K562 (cell line): ENCODE measurements around the gene C11orf86. TPM values are rescaled to one million over a fixed set of nuclear protein-coding genes. Genes with fewer than 3 reads are reported as not detected.

Source experiments
- ASH1L ChIP-seq: fragments of 450-650 bp; IDR thresholded peaks from 2 replicates; pipeline ENCODE4 v1.6.1; 2018; ENCODE audit warnings: borderline replicate concordance, mild to moderate bottlenecking, low read depth; ENCODE audit not compliant: partially characterized antibody
- CBFB ChIP-seq: sonication (generic); formaldehyde crosslinking; IDR thresholded peaks from 2 replicates; pipeline ENCODE4 v1.4.0; 2020; ENCODE audit warnings: mild to moderate bottlenecking, missing genetic modification reagents
- CHCHD3 ChIP-seq: fragments of 250-450 bp; sonication (Bioruptor Pico); IDR thresholded peaks from 2 replicates; pipeline ENCODE4 v2.1.2; 2022; ENCODE audit warnings: mild to moderate bottlenecking
- ETV5 ChIP-seq: sonication (generic); formaldehyde crosslinking; IDR thresholded peaks from 2 replicates; pipeline ENCODE4 v1.4.0; 2020; ENCODE audit warnings: low read depth, mild to moderate bottlenecking, missing genetic modification reagents
- FUS ChIP-seq: fragments of 200-400 bp; formaldehyde crosslinking; optimal IDR thresholded peaks from 2 replicates; pipeline ENCODE3; 2017; ENCODE audit warnings: low read depth, low read length
- HDAC8 ChIP-seq: fragments of 450-650 bp; IDR thresholded peaks from 2 replicates; pipeline ENCODE4 v1.6.1; 2016; ENCODE audit warnings: mild to moderate bottlenecking, missing genetic modification characterization, moderate library complexity, missing compliant biosample characterization
- HNRNPK ChIP-seq: fragments of 200-400 bp; formaldehyde crosslinking; IDR thresholded peaks from one replicate; pipeline ENCODE4 v1.6.1; 2018; ENCODE audit warnings: mild to moderate bottlenecking, low read depth, low read length; ENCODE audit not compliant: poor library complexity, severe bottlenecking
- MIER1 ChIP-seq: fragments of 450-650 bp; IDR thresholded peaks from 2 replicates; pipeline ENCODE4 v1.6.1; 2016; ENCODE audit warnings: antibody characterized with exemption, mild to moderate bottlenecking, low read depth
- NELFE ChIP-seq: IDR thresholded peaks from 2 replicates; pipeline ENCODE4 v1.6.1; 2011; ENCODE audit warnings: mild to moderate bottlenecking; ENCODE audit not compliant: insufficient read depth, insufficient read length
- NONO ChIP-seq, 2 experiments: fragments of 200-400 bp in 1 of 2; fragments of 450-650 bp in 1 of 2; formaldehyde crosslinking in 1 of 2; IDR thresholded peaks; 2 replicates each; pipeline ENCODE4 v1.6.1; 2017; ENCODE audit warnings: low read depth in 2 of 2, mild to moderate bottlenecking in 2 of 2, moderate library complexity in 2 of 2, low read length in 1 of 2
- POLR2AphosphoS5 ChIP-seq: IDR thresholded peaks from 2 replicates; pipeline ENCODE4 v1.6.1; 2011; ENCODE audit warnings: mild to moderate bottlenecking, low read depth, low read length, moderate library complexity; ENCODE audit not compliant: control insufficient read depth, insufficient read depth
- ZNF121 ChIP-seq: sonication (generic); formaldehyde crosslinking; conservative IDR thresholded peaks from 2 replicates; pipeline ENCODE4 v1.8.0; 2022; ENCODE audit warnings: missing genetic modification reagents
- ZNF57 ChIP-seq: fragments of 450-650 bp; formaldehyde crosslinking; IDR thresholded peaks from 2 replicates; pipeline ENCODE4 v1.4.0; 2020; ENCODE audit warnings: mild to moderate bottlenecking, moderate library complexity
- ZNF644 ChIP-seq: fragments of 200-800 bp; sonication (Bioruptor generic); IDR thresholded peaks from 2 replicates; pipeline ENCODE4 v1.6.1; 2016; ENCODE audit warnings: low read depth, missing genetic modification characterization, missing compliant biosample characterization
- polyA plus RNA-seq, 8 experiments: library from polyadenylated mRNA; depleted of rRNA in 4 of 8; stranded (reverse) in 5 of 8; unstranded in 3 of 8; fragments of >200 nt; fragmentation: Nextera tagmentation in 2 of 8; fragmentation: Illumina TruSeq in 1 of 8; extraction: Ambion mirVana in 2 of 8; extraction: Trizol in 1 of 8; gene quantifications; 2 replicates each; pipeline versions ENCODE4 v1.2.1 to v1.2.3, GENCODE V29; 2011 to 2014; ENCODE audit warnings: inconsistent platforms in 1 of 8, missing spikeins in 1 of 8
- total RNA-seq, 7 experiments: library from RNA; depleted of rRNA in 6 of 7; stranded (reverse); fragments of >200 nt in 6 of 7; fragmentation: Illumina TruSeq in 2 of 7; extraction: Trizol in 2 of 7; gene quantifications; 2 replicates each; pipeline versions ENCODE4 v1.2.1 to v1.2.3, GENCODE V29; 2011 to 2021; ENCODE audit warnings: low replicate concordance in 1 of 7
- TF ChIP-seq, protein P1 (sequence below): fragments of 450-650 bp; IDR thresholded peaks from 2 replicates; pipeline ENCODE4 v1.6.1; 2017; ENCODE audit warnings: mild to moderate bottlenecking, moderate library complexity
- TF ChIP-seq, protein P2 (sequence below): fragments of 450-650 bp; IDR thresholded peaks from 2 replicates; pipeline ENCODE4 v1.6.1; 2016; ENCODE audit warnings: antibody characterized with exemption
- TF ChIP-seq, protein P3 (sequence below): fragments of 450-650 bp; formaldehyde crosslinking; IDR thresholded peaks from 2 replicates; pipeline ENCODE4 v1.4.0; 2022; ENCODE audit warnings: mild to moderate bottlenecking, moderate library complexity
- TF ChIP-seq, protein P4 (sequence below): sonication (generic); formaldehyde crosslinking; IDR thresholded peaks from 2 replicates; pipeline ENCODE4 v1.4.0; 2020; ENCODE audit warnings: mild to moderate bottlenecking, missing genetic modification reagents
- TF ChIP-seq, protein P5 (sequence below): sonication (generic); formaldehyde crosslinking; IDR thresholded peaks from 2 replicates; pipeline ENCODE4 v1.8.0; 2023; ENCODE audit warnings: mild to moderate bottlenecking, missing genetic modification reagents
- TF ChIP-seq, protein P6 (sequence below): fragments of 250-450 bp; sonication (Bioruptor Pico); IDR thresholded peaks from 2 replicates; pipeline ENCODE4 v1.8.0; 2021; ENCODE audit warnings: moderate library complexity, mild to moderate bottlenecking, inconsistent platforms

C11orf86 gene
- total and polyA plus RNA-seq, 9 of the 15 experiments (the other 6 are each of a cell fraction or from before 2014, with no cell fraction given) = not detected

DNA sequence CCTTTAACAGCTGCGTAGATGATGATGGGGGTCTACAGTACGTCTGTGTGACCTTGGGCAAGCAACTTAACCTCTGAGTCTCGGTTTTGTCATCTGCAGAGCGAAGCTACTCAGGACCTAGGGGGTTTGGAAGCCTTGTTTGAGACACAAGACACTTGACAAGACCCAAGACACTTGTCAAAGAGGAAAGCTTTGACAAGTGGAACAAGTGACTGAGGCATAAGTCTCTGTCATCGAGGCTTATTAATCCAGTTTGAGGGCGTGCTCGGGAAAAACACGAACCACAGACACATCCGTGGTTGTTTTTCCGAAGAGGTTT lies 16.2 kb upstream of the C11orf86 start (continued):
- TF ChIP-seq CBFB (CRISPR knock-in tag) = peak; percentile 12; the same call in 1 of the 2 replicates
- TF ChIP-seq, protein P1, sequence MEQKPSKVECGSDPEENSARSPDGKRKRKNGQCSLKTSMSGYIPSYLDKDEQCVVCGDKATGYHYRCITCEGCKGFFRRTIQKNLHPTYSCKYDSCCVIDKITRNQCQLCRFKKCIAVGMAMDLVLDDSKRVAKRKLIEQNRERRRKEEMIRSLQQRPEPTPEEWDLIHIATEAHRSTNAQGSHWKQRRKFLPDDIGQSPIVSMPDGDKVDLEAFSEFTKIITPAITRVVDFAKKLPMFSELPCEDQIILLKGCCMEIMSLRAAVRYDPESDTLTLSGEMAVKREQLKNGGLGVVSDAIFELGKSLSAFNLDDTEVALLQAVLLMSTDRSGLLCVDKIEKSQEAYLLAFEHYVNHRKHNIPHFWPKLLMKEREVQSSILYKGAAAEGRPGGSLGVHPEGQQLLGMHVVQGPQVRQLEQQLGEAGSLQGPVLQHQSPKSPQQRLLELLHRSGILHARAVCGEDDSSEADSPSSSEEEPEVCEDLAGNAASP = no peak
- no peak for TF ChIP-seq FUS
- no peak for TF ChIP-seq NONO (IDR thresholded peaks at IDR 0.05; ENCODE audit: low read depth in 2 of 2, low read length in 1 of 2)
- TF ChIP-seq, protein P2, sequence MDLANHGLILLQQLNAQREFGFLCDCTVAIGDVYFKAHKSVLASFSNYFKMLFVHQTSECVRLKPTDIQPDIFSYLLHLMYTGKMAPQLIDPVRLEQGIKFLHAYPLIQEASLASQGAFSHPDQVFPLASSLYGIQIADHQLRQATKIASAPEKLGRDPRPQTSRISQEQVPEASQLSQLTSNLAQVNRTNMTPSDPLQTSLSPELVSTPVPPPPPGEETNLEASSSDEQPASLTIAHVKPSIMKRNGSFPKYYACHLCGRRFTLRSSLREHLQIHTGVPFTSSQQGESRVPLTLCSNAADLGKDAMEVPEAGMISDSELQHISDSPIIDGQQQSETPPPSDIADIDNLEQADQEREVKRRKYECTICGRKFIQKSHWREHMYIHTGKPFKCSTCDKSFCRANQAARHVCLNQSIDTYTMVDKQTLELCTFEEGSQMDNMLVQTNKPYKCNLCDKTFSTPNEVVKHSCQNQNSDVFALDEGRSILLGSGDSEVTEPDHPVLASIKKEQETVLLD = 0 out of 2 replicates have a peak, but pooled peaks have one; percentile 12
- 0 out of 2 replicates have a peak, but pooled peaks have one; percentile 13 for TF ChIP-seq HDAC8 (tag)
- TF ChIP-seq, protein P3, sequence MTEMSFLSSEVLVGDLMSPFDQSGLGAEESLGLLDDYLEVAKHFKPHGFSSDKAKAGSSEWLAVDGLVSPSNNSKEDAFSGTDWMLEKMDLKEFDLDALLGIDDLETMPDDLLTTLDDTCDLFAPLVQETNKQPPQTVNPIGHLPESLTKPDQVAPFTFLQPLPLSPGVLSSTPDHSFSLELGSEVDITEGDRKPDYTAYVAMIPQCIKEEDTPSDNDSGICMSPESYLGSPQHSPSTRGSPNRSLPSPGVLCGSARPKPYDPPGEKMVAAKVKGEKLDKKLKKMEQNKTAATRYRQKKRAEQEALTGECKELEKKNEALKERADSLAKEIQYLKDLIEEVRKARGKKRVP (CRISPR knock-in tag) = no peak
- TF ChIP-seq, protein P4, sequence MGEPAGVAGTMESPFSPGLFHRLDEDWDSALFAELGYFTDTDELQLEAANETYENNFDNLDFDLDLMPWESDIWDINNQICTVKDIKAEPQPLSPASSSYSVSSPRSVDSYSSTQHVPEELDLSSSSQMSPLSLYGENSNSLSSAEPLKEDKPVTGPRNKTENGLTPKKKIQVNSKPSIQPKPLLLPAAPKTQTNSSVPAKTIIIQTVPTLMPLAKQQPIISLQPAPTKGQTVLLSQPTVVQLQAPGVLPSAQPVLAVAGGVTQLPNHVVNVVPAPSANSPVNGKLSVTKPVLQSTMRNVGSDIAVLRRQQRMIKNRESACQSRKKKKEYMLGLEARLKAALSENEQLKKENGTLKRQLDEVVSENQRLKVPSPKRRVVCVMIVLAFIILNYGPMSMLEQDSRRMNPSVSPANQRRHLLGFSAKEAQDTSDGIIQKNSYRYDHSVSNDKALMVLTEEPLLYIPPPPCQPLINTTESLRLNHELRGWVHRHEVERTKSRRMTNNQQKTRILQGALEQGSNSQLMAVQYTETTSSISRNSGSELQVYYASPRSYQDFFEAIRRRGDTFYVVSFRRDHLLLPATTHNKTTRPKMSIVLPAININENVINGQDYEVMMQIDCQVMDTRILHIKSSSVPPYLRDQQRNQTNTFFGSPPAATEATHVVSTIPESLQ (CRISPR knock-in tag) = no peak
- no peak for TF ChIP-seq POLR2AphosphoS5
- no peak for TF ChIP-seq ASH1L
- TF ChIP-seq HNRNPK = no peak
- no peak for TF ChIP-seq NELFE
- 0 out of 2 replicates have a peak, but pooled peaks have one; percentile 2 for TF ChIP-seq ZNF57
- TF ChIP-seq ETV5 (CRISPR knock-in tag) = peak; percentile 15; the same call in 1 of the 2 replicates
- TF ChIP-seq CHCHD3 (CRISPR knock-in tag) = no peak
- TF ChIP-seq, protein P5, sequence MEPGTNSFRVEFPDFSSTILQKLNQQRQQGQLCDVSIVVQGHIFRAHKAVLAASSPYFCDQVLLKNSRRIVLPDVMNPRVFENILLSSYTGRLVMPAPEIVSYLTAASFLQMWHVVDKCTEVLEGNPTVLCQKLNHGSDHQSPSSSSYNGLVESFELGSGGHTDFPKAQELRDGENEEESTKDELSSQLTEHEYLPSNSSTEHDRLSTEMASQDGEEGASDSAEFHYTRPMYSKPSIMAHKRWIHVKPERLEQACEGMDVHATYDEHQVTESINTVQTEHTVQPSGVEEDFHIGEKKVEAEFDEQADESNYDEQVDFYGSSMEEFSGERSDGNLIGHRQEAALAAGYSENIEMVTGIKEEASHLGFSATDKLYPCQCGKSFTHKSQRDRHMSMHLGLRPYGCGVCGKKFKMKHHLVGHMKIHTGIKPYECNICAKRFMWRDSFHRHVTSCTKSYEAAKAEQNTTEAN (CRISPR knock-in tag) = no peak
- TF ChIP-seq, protein P6, sequence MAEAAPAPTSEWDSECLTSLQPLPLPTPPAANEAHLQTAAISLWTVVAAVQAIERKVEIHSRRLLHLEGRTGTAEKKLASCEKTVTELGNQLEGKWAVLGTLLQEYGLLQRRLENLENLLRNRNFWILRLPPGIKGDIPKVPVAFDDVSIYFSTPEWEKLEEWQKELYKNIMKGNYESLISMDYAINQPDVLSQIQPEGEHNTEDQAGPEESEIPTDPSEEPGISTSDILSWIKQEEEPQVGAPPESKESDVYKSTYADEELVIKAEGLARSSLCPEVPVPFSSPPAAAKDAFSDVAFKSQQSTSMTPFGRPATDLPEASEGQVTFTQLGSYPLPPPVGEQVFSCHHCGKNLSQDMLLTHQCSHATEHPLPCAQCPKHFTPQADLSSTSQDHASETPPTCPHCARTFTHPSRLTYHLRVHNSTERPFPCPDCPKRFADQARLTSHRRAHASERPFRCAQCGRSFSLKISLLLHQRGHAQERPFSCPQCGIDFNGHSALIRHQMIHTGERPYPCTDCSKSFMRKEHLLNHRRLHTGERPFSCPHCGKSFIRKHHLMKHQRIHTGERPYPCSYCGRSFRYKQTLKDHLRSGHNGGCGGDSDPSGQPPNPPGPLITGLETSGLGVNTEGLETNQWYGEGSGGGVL = no peak
- no peak for TF ChIP-seq ZNF644 (tag)
- 0 out of 2 replicates have a peak, but pooled peaks have one; percentile 57 for TF ChIP-seq MIER1
- TF ChIP-seq ZNF121 (CRISPR knock-in tag) = no peak
